Osteoblast (primary cell): ENCODE data around the gene UCP2. TPM values are rescaled to one million over a fixed set of nuclear protein-coding genes. Genes with fewer than 3 reads are reported as not detected.
A peak's percentile ranks its signal among the peaks of the same experiment; 100 is the strongest.

ENCODE experiments used
- DNase-seq: peaks from one replicate; pipeline ENCODE4 v3.0.0; 2011; ENCODE audit warnings: low spot score, mixed read lengths; ENCODE audit not compliant: insufficient read length; ENCODE audit errors: missing footprints
- H2AFZ ChIP-seq: 2 replicates; pipeline ENCODE4 v1.6.0; 2011; ENCODE audit warnings: mild to moderate bottlenecking, low read length
- H3K27ac ChIP-seq: 2 replicates; pipeline ENCODE4 v1.5.1; 2011; ENCODE audit warnings: mild to moderate bottlenecking, low read depth, low read length, moderate library complexity
- H3K27me3 ChIP-seq: 2 replicates; pipeline ENCODE4 v1.6.0; 2012; ENCODE audit warnings: mild to moderate bottlenecking, control low read depth, inconsistent platforms, low read length, moderate library complexity; ENCODE audit not compliant: insufficient read depth
- H3K36me3 ChIP-seq: 2 replicates; pipeline ENCODE4 v1.5.1; 2011; ENCODE audit warnings: mild to moderate bottlenecking, low read length, control low read depth, moderate library complexity; ENCODE audit not compliant: insufficient read depth
- H3K4me1 ChIP-seq: 2 replicates; pipeline ENCODE4 v1.5.1; 2011; ENCODE audit warnings: mild to moderate bottlenecking, low read length, control low read depth, moderate library complexity; ENCODE audit not compliant: insufficient read depth
- H3K4me2 ChIP-seq: 2 replicates; pipeline ENCODE4 v1.6.0; 2011; ENCODE audit warnings: mild to moderate bottlenecking, low read length; ENCODE audit not compliant: insufficient read depth
- H3K4me3 ChIP-seq: fragments of 200-600 bp; sonication (generic); 3 replicates; pipeline ENCODE4 v1.5.1; 2012; ENCODE audit warnings: mild to moderate bottlenecking, low read length, inconsistent platforms; ENCODE audit not compliant: insufficient read depth
- H3K79me2 ChIP-seq: 2 replicates; pipeline ENCODE4 v1.6.0; 2012; ENCODE audit warnings: mild to moderate bottlenecking, low read length, control low read depth, inconsistent platforms; ENCODE audit not compliant: insufficient read depth
- H3K9me3 ChIP-seq: 2 replicates; pipeline ENCODE4 v1.5.1; 2011; ENCODE audit warnings: low read depth, low read length, control low read depth
- H4K20me1 ChIP-seq: 2 replicates; pipeline ENCODE4 v1.6.0; 2012; ENCODE audit warnings: mild to moderate bottlenecking, low read length, control low read depth; ENCODE audit not compliant: insufficient read depth
- CTCF ChIP-seq: IDR thresholded peaks from 2 replicates; pipeline ENCODE4 v1.5.1; 2011; ENCODE audit warnings: mild to moderate bottlenecking, low read depth, low read length, moderate library complexity; ENCODE audit errors: extremely low read depth
- total RNA-seq: library from RNA; depleted of rRNA; stranded (reverse); fragments of >200 nt; gene quantifications from 2 replicates; pipeline ENCODE4 v1.2.3, GENCODE V29; 2012

The UCP2 gene
- total RNA-seq, 1 donor, result under 0.01 TPM

GRCh38 chr11:73951797-73952196, 30.8 kb downstream of the UCP2 start:
- Histone ChIP-seq H3K9me3 (peaks cover under 1% of the 10 kb centered on the region), H3K4me1 (peaks cover 5% of the 10 kb centered on the region), H3K27ac (no peak overlapping the region), H3K27me3 (no peaks in the 10 kb centered on the region), H2AFZ (no peak overlapping the region), H3K4me2 (no peak overlapping the region), H3K4me3 (no peak overlapping the region), H4K20me1 (no peaks in the 10 kb centered on the region), H3K36me3 (no peaks in the 10 kb centered on the region), H3K79me2 (no peaks in the 10 kb centered on the region)
- DNase-seq, result no peak
- TF ChIP-seq CTCF, result no peak

DNA sequence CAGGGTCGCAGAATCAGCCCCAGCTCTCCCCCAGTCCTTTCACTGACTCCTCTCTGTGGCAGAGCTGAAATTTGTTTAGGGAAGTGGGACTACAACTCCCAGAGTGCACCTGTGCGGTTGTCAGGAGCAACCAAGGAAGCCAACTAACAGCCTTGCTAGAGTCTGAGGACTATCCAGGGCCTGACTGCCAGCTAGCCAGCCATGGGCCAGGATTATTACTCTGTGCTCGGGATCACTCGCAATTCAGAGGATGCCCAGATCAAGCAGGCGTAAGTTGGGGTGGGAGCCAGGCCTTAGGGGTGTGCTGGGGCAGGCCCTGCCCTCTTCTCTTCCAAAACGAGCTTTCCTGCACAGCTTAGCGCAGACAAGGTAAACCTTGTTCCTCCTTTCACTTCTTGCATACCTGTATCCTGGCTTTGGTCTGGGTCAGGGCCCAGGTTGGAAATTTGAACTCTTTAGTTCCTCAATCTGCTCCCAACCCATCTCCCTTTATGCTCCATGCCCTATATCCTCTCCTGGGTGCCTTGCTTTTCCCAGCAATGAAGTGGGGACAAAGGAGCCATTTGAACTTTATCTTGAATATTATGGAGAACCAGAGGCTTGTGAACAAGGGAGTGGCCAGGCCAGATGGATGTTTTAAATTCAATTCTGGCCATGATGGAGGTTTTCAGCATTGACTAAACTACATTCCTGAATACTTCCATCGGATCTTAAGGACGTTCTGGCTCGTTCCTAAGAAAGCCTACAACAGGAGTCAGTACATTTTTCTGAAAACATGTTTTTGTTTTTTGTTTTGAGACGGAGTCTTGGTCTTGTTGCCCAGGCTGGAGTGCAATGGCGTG, 31.6 kb downstream of the UCP2 start, which contains the start of gene DNAJB13:
TSS of gene DNAJB13 (plus strand) at position 158 of the 842 bp plus-strand sequence. CDS start at position 202, 44 bp downstream.
- H3K27ac ChIP-seq, result no peak within 1 kb of the TSS
- no peak within 1 kb of the TSS for H2AFZ ChIP-seq
- peaks cover 3% of the 10 kb centered on the region for H3K9me3 ChIP-seq

GRCh38 chr11:73949912-73950311, 32.7 kb downstream of the UCP2 start:
- Histone ChIP-seq H4K20me1 (no peaks in the 10 kb centered on the region), H3K4me3 (no peak overlapping the region), H3K4me2 (no peak overlapping the region), H3K4me1 (no peaks in the 10 kb centered on the region), H3K9me3 (peaks cover 3% of the 10 kb centered on the region), H3K79me2 (no peaks in the 10 kb centered on the region), H3K27me3 (no peaks in the 10 kb centered on the region), H2AFZ (no peak overlapping the region), H3K27ac (no peak overlapping the region), H3K36me3 (no peaks in the 10 kb centered on the region)
- no peak for TF ChIP-seq CTCF
- no peak for DNase-seq

More for the DNA sequence above, 31.6 kb downstream of the UCP2 start, which contains the start of gene DNAJB13:
- Histone ChIP-seq H3K27me3 (no peaks in the 10 kb centered on the region), H3K36me3 (no peaks in the 10 kb centered on the region), H3K4me1 (peaks cover 2% of the 10 kb centered on the region), H4K20me1 (no peaks in the 10 kb centered on the region), H3K4me3 (no peak within 1 kb of the TSS), H3K79me2 (no peaks in the 10 kb centered on the region), H3K4me2 (no peak within 1 kb of the TSS)
- DNase-seq, result peak; percentile 86
- TF ChIP-seq CTCF, result no peak

DNA sequence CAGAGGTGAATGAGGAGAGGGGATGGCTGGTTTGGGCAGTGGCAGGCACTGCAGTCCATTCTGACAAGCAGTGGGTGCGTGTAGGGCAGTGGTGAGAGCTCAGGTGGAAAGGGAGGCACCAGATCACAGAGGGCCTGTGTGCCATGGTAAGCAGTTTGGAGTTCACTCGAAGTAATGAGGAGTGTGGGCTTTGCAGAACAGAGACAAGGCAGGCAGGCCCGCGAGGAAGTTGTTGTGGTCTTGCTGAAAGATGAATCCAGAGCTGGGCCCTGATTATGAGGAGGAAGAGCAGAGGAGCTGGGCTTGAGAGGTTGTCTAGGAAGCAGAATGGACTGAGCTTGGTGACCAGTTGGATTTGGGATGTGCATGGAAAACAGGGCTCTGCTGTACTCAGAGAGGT, 33.4 kb downstream of the UCP2 start:
- no peak overlapping the region for H3K4me3 ChIP-seq
- no peak overlapping the region for H3K4me2 ChIP-seq
- H3K79me2 ChIP-seq, result no peaks in the 10 kb centered on the region
- no peaks in the 10 kb centered on the region for H3K4me1 ChIP-seq
- no peak overlapping the region for H3K27ac ChIP-seq
- TF ChIP-seq CTCF, result no peak
- peaks cover 3% of the 10 kb centered on the region for H3K9me3 ChIP-seq
- H3K36me3 ChIP-seq, result no peaks in the 10 kb centered on the region
- no peak overlapping the region for H2AFZ ChIP-seq
- no peaks in the 10 kb centered on the region for H3K27me3 ChIP-seq
- no peak for DNase-seq
- H4K20me1 ChIP-seq, result no peaks in the 10 kb centered on the region
